Keratinocyte (primary cell): ENCODE results near the gene MISP.

ENCODE experiments used
- EZH2 ChIP-seq: IDR thresholded peaks from one replicate; pipeline ENCODE4 v1.6.1; 2012; ENCODE audit warnings: inconsistent platforms, mild to moderate bottlenecking, low read length, moderate library complexity
- TF ChIP-seq, protein P1 (sequence below), 3 experiments: IDR thresholded peaks in 1 of 3; conservative IDR thresholded peaks in 1 of 3; optimal IDR thresholded peaks in 1 of 3; 2 replicates in 2 of 3; 3 replicates in 1 of 3; pipeline versions ENCODE3 to v1.5.1; 2011; ENCODE audit warnings: low read length in 3 of 3, mild to moderate bottlenecking in 3 of 3, moderate library complexity in 2 of 3, control low read depth in 1 of 3, inconsistent platforms in 1 of 3; ENCODE audit not compliant: insufficient read depth in 2 of 3; ENCODE audit errors: extremely low read depth in 1 of 3

DNA sequence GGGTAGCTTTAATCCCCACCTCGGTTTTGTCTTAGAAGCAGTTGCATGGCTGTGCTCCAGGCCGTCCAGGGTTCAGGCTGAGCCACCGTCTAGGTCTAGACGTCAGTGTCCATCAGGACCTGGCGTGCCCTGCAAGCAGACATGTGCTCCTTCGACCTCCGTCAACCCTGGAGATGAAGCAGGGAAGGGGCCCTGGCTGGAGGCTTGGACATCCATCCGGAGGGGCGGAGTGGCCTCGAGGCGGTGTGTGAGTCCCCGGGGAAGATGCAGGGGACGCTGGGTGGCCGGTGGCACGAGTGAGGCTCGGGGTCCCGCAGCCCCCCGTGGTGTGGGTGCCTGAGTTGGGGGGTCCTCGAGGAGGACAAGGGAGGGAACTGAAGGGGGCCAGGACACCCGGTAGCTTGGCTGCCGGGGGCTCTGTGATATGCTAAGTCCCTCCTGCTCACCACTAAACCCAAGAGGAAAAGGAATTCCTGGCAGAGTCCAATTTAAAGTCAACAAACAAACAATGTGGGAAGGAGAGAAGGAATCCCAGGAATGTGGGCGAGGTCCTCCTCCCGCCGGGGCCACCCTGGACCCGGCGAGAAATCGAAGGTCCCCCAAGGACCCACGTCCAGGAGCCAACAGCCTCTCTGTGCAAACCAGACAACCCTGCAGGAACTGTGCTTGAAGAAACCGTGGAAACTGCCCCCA, 31.4 kb downstream of the MISP start:
- TF ChIP-seq, protein P1, sequence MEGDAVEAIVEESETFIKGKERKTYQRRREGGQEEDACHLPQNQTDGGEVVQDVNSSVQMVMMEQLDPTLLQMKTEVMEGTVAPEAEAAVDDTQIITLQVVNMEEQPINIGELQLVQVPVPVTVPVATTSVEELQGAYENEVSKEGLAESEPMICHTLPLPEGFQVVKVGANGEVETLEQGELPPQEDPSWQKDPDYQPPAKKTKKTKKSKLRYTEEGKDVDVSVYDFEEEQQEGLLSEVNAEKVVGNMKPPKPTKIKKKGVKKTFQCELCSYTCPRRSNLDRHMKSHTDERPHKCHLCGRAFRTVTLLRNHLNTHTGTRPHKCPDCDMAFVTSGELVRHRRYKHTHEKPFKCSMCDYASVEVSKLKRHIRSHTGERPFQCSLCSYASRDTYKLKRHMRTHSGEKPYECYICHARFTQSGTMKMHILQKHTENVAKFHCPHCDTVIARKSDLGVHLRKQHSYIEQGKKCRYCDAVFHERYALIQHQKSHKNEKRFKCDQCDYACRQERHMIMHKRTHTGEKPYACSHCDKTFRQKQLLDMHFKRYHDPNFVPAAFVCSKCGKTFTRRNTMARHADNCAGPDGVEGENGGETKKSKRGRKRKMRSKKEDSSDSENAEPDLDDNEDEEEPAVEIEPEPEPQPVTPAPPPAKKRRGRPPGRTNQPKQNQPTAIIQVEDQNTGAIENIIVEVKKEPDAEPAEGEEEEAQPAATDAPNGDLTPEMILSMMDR (optimal IDR thresholded peaks at IDR 0.05 in 1 of 3, IDR thresholded peaks at IDR 0.05 in 1 of 3, conservative IDR thresholded peaks at IDR 0.05 in 1 of 3; ENCODE audit: extremely low read depth in 1 of 3, insufficient read depth in 2 of 3, low read length in 3 of 3): no peak
- no peak for TF ChIP-seq EZH2
